GM23338 (cell line): Measurements from ENCODE around the gene TNIP1. TPM values are rescaled to one million over a fixed set of nuclear protein-coding genes. Genes with fewer than 3 reads are reported as not detected.

Source experiments
- ATAC-seq: fragments of 200-7000 bp; cut with Tn5 transposase; 3 replicates; pipeline ENCODE4 v1.9.1; 2020
- DNase-seq: peaks from one replicate; pipeline ENCODE4 v3.0.0-alpha.2; 2015; ENCODE audit warnings: low spot score
- H2AFZ ChIP-seq: fragments of 200-600 bp; sonication (generic); 2 replicates; pipeline ENCODE4 v1.8.0; 2016; ENCODE audit warnings: antibody characterized with exemption, mild to moderate bottlenecking, moderate library complexity
- H3F3A ChIP-seq: fragments of 200-600 bp; sonication (generic); replicated peaks from 2 replicates; pipeline ENCODE4 v1.8.0; 2017; ENCODE audit warnings: antibody characterized with exemption, mixed run types, low read depth
- H3K27ac ChIP-seq: fragments of 200-600 bp; sonication (generic); 2 replicates; pipeline ENCODE4 v1.6.1; 2016; ENCODE audit warnings: low read depth
- H3K27me3 ChIP-seq: fragments of 200-600 bp; sonication (generic); 2 replicates; pipeline ENCODE4 v1.8.0; 2016; ENCODE audit warnings: mild to moderate bottlenecking, mixed run types, moderate library complexity; ENCODE audit not compliant: insufficient read depth
- H3K36me3 ChIP-seq: fragments of 200-600 bp; sonication (generic); 2 replicates; pipeline ENCODE4 v1.8.0; 2016; ENCODE audit warnings: mild to moderate bottlenecking; ENCODE audit not compliant: insufficient read depth
- H3K4me1 ChIP-seq: fragments of 200-600 bp; sonication (generic); 2 replicates; pipeline ENCODE4 v1.8.0; 2016; ENCODE audit warnings: mild to moderate bottlenecking, moderate library complexity; ENCODE audit not compliant: insufficient read depth
- H3K4me2 ChIP-seq: fragments of 200-600 bp; sonication (generic); 2 replicates; pipeline ENCODE4 v1.7.1; 2017; ENCODE audit warnings: mixed run types
- H3K4me3 ChIP-seq: fragments of 200-600 bp; sonication (generic); 2 replicates; pipeline ENCODE4 v1.6.1; 2016; ENCODE audit warnings: mixed run types
- H3K79me2 ChIP-seq: fragments of 200-600 bp; sonication (generic); replicated peaks from 2 replicates; pipeline ENCODE4 v1.8.0; 2017; ENCODE audit warnings: mild to moderate bottlenecking; ENCODE audit not compliant: insufficient read depth
- H3K9me2 ChIP-seq: fragments of 200-600 bp; sonication (generic); 2 replicates; pipeline ENCODE4 v1.8.0; 2017; ENCODE audit not compliant: insufficient read depth
- H4K20me1 ChIP-seq: fragments of 200-600 bp; sonication (generic); replicated peaks from 2 replicates; pipeline ENCODE4 v1.8.0; 2017; ENCODE audit warnings: mild to moderate bottlenecking; ENCODE audit not compliant: insufficient read depth
- H3K27ac Mint-ChIP-seq: 2 replicates; pipeline ENCODE4 v1.8.0; 2020; ENCODE audit warnings: inconsistent platforms, mild to moderate bottlenecking, moderate library complexity, mixed read lengths
- H3K27me3 Mint-ChIP-seq: 3 replicates; pipeline ENCODE4 v1.8.0; 2022; ENCODE audit warnings: low read depth, mild to moderate bottlenecking, moderate library complexity, mixed read lengths, inconsistent platforms; ENCODE audit not compliant: insufficient read depth, poor library complexity
- H3K36me3 Mint-ChIP-seq: 3 replicates; pipeline ENCODE4 v1.8.0; 2021; ENCODE audit warnings: low read depth, mild to moderate bottlenecking, inconsistent platforms, moderate library complexity, mixed read lengths
- H3K4me1 Mint-ChIP-seq: 3 replicates; pipeline ENCODE4 v1.8.0; 2020; ENCODE audit warnings: mild to moderate bottlenecking, inconsistent platforms, mixed read lengths
- H3K4me3 Mint-ChIP-seq: 3 replicates; pipeline ENCODE4 v1.8.0; 2021; ENCODE audit warnings: moderate library complexity, mild to moderate bottlenecking, inconsistent platforms, mixed read lengths
- H3K9me3 Mint-ChIP-seq: 3 replicates; pipeline ENCODE4 v1.8.0; 2020; ENCODE audit warnings: moderate library complexity, mild to moderate bottlenecking, inconsistent platforms, mixed read lengths
- EZH2 ChIP-seq: fragments of 200-600 bp; sonication (generic); IDR thresholded peaks from one replicate; pipeline ENCODE4 v1.8.0; 2017; ENCODE audit warnings: antibody characterized with exemption, mild to moderate bottlenecking, low read depth; ENCODE audit not compliant: unreplicated experiment
- POLR2AphosphoS5 ChIP-seq: IDR thresholded peaks from 2 replicates; pipeline ENCODE4 v1.6.1; 2016; ENCODE audit warnings: antibody characterized with exemption, low read depth
- REST ChIP-seq: IDR thresholded peaks from one replicate; pipeline ENCODE4 v1.6.1; 2018; ENCODE audit warnings: antibody characterized with exemption; ENCODE audit not compliant: unreplicated experiment
- STAT1 ChIP-seq: IDR thresholded peaks from one replicate; pipeline ENCODE4 v1.6.1; 2016; ENCODE audit warnings: antibody characterized with exemption; ENCODE audit not compliant: unreplicated experiment
- polyA plus RNA-seq: library from polyadenylated mRNA; unstranded; fragments of >200 nt; fragmentation: Nextera tagmentation; extraction: Ambion mirVana; gene quantifications from 2 replicates; pipeline ENCODE4 v1.2.1, GENCODE V29; 2016
- total RNA-seq: library from RNA; depleted of rRNA; stranded (reverse); fragments of >200 nt; shearing (Covaris generic); gene quantifications from 2 replicates; pipeline ENCODE4 v1.2.3, GENCODE V29; 2014
- TF ChIP-seq, protein P1 (sequence below): fragments of 250-450 bp; sonication (Bioruptor Pico); IDR thresholded peaks from 2 replicates; pipeline ENCODE4 v1.5.0; 2020; ENCODE audit warnings: mild to moderate bottlenecking, moderate library complexity
- TF ChIP-seq, protein P2 (sequence below), 2 experiments: fragments of 200-600 bp in 1 of 2; sonication (generic) in 1 of 2; conservative IDR thresholded peaks; 2 replicates each; pipeline versions ENCODE4 v1.5.1 to v1.6.1; 2016 to 2017; ENCODE audit warnings: antibody characterized with exemption in 2 of 2, low read depth in 2 of 2, mild to moderate bottlenecking in 2 of 2, moderate library complexity in 1 of 2

TNIP1 gene
- total and polyA plus RNA-seq, 2 experiments from 2014 or later: 10.3 to 29.6 TPM

- Mint-ChIP-seq H3K27ac (no peak overlapping the region), H3K9me3 (no peaks in the 10 kb centered on the region), H3K4me1 (no peaks in the 10 kb centered on the region; the same call in 1 of the 3 replicates), H3K36me3 (no peaks in the 10 kb centered on the region), H3K4me3 (peak overlapping the region; percentile 39; the same call in 2 of the 3 replicates), H3K27me3 (peaks cover 14% of the 10 kb centered on the region)
- no peak overlapping the region for H3K27ac ChIP-seq
- H3K36me3 ChIP-seq: no peaks in the 10 kb centered on the region
- H3K79me2 ChIP-seq: no peaks in the 10 kb centered on the region
- DNase-seq (no peak), ATAC-seq (no peak)
- no peaks in the 10 kb centered on the region for H3K9me2 ChIP-seq
- H3F3A ChIP-seq: no peaks in the 10 kb centered on the region
- peaks cover 4% of the 10 kb centered on the region; the same call in 1 of the 2 replicates for H3K4me1 ChIP-seq
- H2AFZ ChIP-seq: no peak overlapping the region
- H3K4me2 ChIP-seq: no peak overlapping the region
- H3K27me3 ChIP-seq: peaks cover 15% of the 10 kb centered on the region; the same call in 1 of the 2 replicates
- TF ChIP-seq POLR2AphosphoS5 (no peak), EZH2 (no peak), REST (no peak), STAT1 (no peak)
- TF ChIP-seq, protein P1, sequence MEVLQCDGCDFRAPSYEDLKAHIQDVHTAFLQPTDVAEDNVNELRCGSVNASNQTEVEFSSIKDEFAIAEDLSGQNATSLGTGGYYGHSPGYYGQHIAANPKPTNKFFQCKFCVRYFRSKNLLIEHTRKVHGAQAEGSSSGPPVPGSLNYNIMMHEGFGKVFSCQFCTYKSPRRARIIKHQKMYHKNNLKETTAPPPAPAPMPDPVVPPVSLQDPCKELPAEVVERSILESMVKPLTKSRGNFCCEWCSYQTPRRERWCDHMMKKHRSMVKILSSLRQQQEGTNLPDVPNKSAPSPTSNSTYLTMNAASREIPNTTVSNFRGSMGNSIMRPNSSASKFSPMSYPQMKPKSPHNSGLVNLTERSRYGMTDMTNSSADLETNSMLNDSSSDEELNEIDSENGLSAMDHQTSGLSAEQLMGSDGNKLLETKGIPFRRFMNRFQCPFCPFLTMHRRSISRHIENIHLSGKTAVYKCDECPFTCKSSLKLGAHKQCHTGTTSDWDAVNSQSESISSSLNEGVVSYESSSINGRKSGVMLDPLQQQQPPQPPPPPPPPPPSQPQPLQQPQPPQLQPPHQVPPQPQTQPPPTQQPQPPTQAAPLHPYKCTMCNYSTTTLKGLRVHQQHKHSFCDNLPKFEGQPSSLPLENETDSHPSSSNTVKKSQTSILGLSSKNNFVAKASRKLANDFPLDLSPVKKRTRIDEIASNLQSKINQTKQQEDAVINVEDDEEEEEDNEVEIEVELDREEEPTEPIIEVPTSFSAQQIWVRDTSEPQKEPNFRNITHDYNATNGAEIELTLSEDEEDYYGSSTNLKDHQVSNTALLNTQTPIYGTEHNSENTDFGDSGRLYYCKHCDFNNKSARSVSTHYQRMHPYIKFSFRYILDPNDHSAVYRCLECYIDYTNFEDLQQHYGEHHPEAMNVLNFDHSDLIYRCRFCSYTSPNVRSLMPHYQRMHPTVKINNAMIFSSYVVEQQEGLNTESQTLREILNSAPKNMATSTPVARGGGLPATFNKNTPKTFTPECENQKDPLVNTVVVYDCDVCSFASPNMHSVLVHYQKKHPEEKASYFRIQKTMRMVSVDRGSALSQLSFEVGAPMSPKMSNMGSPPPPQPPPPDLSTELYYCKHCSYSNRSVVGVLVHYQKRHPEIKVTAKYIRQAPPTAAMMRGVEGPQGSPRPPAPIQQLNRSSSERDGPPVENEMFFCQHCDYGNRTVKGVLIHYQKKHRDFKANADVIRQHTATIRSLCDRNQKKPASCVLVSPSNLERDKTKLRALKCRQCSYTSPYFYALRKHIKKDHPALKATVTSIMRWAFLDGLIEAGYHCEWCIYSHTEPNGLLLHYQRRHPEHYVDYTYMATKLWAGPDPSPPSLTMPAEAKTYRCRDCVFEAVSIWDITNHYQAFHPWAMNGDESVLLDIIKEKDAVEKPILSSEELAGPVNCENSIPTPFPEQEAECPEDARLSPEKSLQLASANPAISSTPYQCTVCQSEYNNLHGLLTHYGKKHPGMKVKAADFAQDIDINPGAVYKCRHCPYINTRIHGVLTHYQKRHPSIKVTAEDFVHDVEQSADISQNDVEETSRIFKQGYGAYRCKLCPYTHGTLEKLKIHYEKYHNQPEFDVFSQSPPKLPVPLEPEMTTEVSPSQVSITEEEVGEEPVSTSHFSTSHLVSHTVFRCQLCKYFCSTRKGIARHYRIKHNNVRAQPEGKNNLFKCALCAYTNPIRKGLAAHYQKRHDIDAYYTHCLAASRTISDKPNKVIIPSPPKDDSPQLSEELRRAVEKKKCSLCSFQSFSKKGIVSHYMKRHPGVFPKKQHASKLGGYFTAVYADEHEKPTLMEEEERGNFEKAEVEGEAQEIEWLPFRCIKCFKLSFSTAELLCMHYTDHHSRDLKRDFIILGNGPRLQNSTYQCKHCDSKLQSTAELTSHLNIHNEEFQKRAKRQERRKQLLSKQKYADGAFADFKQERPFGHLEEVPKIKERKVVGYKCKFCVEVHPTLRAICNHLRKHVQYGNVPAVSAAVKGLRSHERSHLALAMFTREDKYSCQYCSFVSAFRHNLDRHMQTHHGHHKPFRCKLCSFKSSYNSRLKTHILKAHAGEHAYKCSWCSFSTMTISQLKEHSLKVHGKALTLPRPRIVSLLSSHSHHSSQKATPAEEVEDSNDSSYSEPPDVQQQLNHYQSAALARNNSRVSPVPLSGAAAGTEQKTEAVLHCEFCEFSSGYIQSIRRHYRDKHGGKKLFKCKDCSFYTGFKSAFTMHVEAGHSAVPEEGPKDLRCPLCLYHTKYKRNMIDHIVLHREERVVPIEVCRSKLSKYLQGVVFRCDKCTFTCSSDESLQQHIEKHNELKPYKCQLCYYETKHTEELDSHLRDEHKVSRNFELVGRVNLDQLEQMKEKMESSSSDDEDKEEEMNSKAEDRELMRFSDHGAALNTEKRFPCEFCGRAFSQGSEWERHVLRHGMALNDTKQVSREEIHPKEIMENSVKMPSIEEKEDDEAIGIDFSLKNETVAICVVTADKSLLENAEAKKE: no peak
- TF ChIP-seq, protein P2, sequence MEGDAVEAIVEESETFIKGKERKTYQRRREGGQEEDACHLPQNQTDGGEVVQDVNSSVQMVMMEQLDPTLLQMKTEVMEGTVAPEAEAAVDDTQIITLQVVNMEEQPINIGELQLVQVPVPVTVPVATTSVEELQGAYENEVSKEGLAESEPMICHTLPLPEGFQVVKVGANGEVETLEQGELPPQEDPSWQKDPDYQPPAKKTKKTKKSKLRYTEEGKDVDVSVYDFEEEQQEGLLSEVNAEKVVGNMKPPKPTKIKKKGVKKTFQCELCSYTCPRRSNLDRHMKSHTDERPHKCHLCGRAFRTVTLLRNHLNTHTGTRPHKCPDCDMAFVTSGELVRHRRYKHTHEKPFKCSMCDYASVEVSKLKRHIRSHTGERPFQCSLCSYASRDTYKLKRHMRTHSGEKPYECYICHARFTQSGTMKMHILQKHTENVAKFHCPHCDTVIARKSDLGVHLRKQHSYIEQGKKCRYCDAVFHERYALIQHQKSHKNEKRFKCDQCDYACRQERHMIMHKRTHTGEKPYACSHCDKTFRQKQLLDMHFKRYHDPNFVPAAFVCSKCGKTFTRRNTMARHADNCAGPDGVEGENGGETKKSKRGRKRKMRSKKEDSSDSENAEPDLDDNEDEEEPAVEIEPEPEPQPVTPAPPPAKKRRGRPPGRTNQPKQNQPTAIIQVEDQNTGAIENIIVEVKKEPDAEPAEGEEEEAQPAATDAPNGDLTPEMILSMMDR (conservative IDR thresholded peaks at IDR 0.05; ENCODE audit: low read depth in 2 of 2): no peak
- peaks cover 3% of the 10 kb centered on the region; the same call in 1 of the 2 replicates for H4K20me1 ChIP-seq
- no peak overlapping the region for H3K4me3 ChIP-seq
These were observed 59.1 kb downstream of the TNIP1 start for GRCh38 chr5:151021746-151022145.
